NCI-H524 (cell line): ENCODE measurements around the gene CGNL1.
A peak's percentile ranks its signal among the peaks of the same experiment; 100 is the strongest.

Experiments used
- DNase-seq, 2 experiments: peaks; one replicate each; lab custom pipeline; 2025; lab: John Stamatoyannopoulos, UW

CGNL1 gene, protein sequence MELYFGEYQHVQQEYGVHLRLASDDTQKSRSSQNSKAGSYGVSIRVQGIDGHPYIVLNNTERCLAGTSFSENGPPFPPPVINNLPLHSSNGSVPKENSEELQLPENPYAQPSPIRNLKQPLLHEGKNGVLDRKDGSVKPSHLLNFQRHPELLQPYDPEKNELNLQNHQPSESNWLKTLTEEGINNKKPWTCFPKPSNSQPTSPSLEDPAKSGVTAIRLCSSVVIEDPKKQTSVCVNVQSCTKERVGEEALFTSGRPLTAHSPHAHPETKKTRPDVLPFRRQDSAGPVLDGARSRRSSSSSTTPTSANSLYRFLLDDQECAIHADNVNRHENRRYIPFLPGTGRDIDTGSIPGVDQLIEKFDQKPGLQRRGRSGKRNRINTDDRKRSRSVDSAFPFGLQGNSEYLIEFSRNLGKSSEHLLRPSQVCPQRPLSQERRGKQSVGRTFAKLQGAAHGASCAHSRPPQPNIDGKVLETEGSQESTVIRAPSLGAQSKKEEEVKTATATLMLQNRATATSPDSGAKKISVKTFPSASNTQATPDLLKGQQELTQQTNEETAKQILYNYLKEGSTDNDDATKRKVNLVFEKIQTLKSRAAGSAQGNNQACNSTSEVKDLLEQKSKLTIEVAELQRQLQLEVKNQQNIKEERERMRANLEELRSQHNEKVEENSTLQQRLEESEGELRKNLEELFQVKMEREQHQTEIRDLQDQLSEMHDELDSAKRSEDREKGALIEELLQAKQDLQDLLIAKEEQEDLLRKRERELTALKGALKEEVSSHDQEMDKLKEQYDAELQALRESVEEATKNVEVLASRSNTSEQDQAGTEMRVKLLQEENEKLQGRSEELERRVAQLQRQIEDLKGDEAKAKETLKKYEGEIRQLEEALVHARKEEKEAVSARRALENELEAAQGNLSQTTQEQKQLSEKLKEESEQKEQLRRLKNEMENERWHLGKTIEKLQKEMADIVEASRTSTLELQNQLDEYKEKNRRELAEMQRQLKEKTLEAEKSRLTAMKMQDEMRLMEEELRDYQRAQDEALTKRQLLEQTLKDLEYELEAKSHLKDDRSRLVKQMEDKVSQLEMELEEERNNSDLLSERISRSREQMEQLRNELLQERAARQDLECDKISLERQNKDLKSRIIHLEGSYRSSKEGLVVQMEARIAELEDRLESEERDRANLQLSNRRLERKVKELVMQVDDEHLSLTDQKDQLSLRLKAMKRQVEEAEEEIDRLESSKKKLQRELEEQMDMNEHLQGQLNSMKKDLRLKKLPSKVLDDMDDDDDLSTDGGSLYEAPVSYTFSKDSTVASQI

DNA sequence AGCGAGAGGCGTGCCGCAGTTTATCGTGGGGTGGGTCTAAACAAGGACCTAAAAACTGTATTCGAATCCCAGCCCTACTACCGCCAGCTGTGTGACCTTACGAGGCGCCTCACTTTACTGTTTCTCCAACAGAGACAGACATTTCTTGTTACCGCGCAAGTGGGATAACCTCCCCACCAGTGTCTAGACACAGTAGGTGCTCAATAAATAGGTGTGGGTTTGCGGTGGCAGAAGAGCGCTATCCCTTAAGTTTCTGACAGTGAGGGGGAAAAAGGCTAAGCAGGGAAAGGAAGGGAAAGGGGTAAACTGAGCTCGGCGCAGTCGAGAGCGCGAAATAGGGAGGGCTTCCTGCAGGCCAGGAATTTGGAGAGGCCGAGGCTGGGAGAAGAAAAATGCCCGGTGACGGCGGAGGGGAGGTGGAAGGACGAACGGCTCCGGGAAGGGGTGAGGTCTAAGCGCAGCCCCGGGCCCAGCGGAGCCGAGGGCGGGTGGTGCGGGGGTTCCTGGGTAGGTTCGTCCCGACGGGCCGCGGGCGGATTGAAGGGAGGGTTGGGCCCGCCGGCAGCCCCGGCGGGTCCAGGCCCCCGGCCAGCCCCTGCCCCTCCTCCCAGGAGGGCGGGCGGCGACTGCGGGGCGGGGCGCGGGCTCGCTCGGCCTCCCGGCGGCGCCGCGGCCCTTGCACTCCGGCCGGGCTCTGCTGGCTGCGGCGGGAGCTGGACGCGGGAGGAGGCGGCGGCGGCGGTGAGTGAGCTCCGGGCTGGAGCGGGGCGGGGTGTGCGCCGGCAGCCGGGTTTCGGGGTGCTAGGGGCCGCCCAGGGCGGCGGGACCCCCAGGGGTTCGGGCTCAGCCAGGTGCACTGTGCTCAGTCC lies at the start of gene CGNL1:
Gene CGNL1, plus strand, starts transcription at position 679 of the 869 bp plus-strand sequence. CDS start 61,495 bp downstream, outside the sequence.
- peak in 1 of 2 experiments; percentile 16 for DNase-seq

DNA sequence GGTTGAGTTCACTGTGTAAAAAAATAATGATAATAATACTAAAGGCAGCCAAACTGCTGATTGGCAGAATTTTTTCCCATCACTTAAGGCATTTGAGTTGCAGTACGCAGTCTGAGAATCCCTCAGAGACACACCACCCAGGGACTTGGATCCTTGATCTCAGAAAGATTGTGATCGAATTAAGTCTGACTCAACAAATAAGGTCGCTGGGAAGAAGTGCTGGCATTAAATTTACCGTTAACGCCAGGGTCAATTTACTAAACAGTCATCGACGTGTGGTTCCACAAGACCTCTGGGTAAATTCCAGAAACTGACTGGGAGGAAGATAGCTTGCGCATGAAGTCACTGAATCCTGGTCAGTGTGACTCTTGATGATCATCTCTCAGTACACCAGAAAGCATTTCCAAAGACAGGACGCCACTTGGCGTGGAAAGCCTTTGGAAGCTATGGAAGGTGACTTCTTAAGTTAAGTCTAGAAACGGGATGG lies 48.3 kb upstream of the CGNL1 start:
- DNase-seq = no peak

DNA sequence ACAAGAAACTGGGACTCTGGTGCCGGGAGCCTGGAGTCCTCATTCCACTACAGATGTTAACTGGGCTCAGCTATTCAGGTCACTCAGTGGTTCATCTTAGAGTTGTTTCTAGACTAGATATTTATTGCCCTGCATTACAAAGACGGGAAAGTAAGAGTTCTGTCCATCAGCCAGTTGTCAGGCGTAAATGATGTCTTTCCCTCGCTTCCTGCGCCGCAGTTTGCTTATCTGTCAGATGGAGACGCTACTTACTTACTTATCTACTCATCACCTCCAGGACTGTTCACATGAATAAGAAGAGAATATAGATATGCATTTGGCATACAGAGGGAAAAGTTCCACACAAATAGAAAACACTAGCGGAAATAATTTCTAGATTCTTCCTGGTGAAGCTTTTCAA lies 47.8 kb upstream of the CGNL1 start:
- DNase-seq = no peak

DNA sequence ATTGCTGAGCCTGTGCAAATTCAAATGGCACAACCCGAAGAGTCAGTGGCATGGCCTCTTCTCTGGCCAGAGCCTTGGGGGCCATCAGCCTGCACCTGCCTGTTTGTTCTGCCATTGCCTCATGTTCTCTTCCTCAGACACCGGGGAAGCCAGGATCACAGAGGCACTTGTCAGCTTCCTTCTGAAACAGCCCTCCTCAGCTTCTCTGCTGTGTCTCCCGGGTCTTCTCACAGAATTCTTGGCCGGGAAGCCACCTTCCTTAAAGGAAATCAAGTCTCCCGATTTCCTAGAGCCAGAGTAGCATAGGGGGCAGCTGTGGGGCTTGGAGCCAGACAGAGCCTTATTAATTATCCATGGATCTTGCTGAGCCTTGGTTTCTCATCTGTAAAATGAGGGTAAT lies 47.4 kb upstream of the CGNL1 start:
- DNase-seq = no peak

DNA sequence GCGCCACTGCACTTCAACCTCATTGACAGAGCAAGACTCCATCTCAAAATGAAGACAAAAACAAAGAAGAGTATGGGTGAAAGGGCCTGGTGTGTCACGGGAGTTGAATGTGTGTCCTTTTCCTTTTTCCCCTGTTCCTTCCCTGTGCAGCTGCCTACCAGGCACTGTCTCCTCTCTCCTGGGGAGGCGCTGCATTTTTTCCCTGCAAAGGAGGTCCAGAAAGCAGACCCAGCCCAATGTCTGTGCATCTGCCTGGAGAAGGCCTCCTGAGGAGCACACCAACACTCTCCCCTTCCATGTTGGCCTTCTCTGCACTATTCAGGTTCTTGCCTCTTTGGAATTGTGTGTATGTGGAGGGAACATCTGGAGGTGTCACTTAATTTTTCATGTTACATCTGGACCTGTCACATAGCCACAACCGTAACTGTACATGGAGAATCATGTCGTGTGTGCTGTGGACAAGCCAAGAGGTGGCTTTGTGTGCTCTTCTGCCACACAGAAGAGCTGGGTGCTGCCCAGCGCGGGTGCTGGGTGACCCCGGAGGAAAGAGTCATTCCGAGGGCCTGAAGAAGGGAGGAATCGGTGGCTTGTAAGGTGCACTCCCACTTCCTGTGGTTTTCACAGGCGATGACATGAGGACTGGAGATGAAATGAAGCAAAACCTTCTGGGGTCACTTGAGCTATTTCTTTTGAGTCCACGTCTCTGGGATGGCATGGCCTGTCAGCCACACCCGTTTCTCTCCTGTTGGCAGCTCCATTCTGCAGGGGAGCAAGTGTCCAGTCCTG lies 46.5 kb upstream of the CGNL1 start:
- no peak for DNase-seq

DNA sequence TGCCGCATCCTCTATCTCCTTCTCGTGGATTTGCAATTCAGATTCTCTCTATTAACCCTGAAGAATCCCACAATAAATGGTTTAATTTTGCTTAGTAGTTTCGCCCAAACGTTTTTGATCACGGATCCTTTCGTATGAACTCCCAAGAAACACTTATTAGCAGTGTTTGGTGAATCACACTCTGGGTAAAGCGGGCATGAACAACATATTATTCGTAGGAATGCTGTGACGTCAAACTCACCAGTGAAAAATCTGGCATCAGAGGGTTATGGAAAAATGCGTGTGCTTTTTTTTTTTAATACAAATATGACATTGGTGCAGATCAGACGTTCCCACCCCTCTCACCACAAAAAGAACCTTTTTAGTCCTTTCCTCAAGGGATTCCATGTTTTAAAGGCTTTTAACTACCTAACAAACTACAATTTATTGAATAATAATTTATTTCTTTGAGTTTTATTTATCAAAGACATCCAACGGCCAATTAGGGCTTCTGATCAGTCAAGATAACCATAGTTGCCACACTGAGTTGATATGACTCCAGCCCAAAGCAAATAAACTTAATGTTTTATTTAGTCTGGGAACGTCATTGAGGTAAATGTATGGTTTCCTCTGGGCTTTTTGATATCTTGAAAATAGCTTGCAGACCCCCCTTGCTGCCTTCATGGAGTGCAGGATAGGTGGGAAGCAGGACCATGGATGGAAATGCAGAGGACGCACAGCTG lies 45.5 kb upstream of the CGNL1 start:
- DNase-seq = no peak

DNA sequence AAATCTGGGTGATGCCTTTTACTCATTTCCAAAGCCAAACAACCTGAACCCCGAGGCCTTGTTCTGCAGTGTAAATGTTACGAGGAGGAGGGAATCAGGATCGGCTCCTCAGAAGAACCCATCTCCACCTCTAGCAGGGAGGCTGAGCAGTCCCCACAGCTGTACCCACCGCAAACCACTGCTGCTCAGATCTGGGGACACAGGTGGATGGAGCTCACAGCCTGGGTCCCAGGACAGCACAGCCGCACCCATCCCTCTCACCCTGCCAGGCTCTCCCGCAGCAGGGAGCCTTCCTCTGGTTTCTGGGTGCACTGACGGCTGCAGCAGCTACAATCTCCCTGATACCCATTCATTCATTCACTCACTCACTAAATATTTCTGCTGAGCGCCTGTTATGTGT lies 44.0 kb upstream of the CGNL1 start:
- no peak for DNase-seq

DNA sequence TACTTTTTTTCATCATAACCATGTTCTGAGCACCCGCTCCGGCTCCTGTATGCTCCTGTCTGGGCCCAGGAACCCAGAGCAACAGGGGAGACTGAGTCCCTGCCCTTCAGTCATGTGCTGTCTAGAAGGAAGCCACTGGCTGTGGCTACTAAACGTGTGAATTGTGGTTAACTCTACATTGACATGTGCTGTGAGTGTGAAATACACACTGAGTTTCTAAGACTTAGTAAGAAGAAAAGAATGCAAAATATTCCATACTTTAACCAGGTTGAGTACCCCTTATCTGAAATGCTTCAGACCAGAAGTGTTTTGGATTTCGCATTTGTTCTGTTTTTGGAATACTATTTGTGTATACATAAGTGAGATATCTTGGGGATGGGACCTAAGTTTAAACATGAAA lies 42.8 kb upstream of the CGNL1 start:
- DNase-seq = no peak

DNA sequence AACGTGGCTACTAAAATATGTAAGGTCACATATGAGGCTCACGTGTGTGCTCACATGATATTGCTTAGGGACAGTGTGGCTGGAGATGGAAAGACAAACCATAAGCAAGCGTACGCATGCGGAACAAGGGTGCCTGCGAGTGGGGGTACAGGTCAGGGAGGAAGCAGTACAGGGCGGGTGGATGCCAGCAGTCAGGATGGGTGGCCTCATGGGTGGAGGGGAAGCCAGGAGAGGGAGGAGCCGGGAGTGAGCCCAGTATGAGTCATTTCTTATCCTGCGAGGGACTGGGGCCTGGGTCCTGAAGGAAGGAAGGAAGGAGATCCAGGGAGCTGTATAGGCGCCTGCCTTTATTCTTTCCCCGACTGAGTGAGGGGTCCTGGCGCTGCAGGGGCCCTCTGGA lies 42.0 kb upstream of the CGNL1 start:
- DNase-seq = no peak

DNA sequence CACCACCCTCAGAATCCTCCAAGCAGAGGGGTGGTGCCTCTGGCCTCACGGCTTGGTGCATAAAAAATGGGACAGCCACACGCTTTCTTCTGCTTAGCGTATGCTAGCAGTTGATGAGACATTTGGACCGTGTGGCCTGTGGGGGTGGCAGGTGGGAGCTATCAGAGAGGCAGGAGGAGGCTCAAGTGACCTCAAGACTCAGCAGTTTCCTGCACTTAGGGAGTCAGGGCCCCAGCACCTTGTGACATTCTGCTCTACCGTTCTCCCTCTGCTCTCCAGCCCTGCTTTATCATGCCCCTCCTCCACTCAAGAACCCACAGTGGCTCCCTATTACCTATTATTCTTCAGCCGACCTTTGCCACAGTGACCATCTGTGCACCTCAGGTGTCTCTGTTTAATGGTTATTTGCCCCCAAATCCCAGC lies 41.0 kb upstream of the CGNL1 start:
- no peak for DNase-seq

DNA sequence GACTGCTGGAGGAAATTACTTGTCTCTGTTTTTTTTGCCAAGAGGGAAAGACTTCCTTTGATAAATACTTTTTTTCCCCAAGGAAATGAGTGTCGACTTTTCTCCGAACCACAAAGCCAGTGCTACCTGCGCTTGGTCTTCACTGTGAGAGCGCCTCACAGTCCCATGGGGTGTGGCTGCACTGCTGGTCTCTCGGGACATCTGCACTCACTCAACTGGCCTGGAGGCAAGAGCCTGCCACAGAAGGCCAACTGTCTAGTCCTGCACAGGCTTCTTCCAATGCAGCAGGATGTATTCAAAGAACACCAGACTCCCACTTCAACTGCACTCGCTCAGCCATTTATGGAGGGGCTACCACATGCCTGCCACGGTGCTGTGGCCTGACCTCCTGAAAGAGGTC lies 40.6 kb upstream of the CGNL1 start:
- peak in 1 of 2 experiments; percentile 42 for DNase-seq

DNA sequence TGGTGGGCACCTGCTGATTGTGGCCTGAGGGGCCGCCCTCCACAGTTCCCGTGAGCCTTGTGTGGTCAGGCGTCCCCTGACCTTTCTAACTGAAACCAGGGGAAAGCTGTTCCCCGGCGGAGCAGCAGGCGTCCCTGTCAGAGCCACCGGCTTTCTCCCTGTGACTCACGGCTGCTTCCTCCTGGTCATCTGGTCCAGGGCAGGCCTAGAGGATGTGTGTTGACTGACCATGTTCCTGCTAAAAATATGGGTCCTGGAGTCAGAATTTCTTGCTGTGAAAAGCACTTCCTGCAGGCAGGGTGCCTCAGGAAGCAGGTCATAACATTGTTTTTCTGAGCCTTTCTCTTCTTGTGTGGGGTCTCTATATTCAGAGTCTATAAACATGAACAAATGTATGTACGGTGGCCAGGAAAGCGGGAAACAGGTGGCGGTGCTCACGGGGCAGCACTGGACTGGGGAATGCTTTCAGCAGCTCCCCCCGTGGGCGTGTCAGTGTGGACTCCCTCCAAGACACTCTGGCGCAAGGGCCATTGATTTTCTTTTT lies 38.4 kb upstream of the CGNL1 start:
- DNase-seq = no peak

DNA sequence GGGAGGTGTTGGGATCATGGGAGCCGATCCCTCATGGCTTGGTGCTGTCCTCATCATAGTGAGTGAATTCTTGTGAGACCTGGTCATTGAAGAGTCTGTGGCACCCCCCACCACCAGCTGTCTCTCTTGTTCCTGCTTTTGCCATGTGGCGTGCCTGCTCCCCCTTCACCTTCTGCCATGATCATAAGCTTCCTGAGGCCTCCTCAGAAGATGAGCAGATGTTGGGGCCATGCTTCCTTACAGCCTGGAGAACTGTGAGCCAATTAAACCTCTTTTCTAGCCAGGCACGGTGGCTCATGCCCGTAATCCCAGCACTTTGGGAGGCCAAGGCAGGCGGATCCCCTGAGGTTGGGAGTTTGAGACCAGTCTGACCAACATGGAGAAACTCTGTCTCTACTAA lies 37.0 kb upstream of the CGNL1 start:
- DNase-seq = peak in 1 of 2 experiments; percentile 64

DNA sequence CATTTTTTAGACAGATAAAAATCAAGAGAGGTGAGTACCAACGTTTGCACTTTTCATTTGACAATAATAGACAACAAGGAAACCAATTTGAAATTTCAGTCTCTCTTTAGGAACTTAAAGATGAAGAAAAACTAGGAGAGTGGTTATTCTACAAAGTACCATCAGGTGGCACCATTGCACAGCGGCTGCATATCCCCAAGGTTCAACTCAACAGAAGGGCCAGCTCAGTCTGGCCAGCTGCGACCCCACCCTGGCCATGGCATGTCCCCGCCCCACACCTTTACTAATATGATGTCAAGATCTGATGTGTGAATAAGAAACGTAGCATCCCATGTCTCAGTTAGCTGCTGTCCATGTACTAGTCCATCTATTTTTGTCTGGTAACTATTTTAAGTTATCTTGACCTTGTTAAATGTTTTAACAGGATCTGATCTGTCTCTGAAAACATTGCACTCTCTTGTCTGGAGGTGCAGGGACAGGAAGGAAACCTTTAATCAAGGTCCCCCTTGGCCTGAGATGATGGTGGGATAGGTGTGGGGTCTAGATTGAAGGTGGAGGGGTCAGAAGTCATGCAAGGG lies 35.5 kb upstream of the CGNL1 start:
- peak; percentile 23 to 76 for DNase-seq

DNA sequence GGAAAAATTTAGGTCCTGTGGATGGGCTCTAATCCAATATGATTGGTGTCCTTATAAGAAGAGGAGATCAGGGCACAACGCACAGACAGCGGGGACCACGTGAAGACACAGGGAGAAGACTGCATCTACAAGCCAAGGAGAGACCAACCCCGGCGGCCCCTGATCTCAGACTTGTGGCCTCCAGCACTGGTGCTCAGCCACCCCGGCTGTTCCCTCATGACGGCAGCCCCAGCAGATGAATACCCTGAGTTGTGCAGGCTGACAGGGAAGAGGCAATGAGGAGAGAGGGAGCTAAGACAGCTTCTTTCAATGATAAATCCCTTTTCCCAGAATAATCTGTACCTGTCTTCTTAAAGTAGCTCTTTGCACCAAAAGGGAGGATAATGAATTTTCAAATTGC lies 33.3 kb upstream of the CGNL1 start:
- no peak for DNase-seq

DNA sequence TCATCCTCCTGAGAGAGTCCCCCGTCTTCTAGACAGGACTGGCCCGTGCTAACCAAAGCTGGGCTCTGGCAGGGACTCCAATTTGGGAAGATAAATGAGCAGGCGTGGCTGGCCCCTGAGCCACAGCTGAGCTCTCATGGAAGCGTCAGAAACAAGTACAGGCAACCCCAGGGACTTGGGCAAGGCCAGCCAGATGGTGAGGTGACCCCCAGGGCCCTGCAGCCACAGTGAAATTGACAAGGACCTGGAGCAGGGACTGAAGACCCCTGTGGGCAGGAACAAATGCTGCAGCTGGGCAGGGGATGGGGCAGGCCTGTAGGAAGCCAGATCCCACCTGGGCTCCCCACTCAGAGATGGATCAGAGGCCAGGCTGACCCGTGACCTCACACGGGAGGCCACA lies 32.8 kb upstream of the CGNL1 start:
- no peak for DNase-seq

DNA sequence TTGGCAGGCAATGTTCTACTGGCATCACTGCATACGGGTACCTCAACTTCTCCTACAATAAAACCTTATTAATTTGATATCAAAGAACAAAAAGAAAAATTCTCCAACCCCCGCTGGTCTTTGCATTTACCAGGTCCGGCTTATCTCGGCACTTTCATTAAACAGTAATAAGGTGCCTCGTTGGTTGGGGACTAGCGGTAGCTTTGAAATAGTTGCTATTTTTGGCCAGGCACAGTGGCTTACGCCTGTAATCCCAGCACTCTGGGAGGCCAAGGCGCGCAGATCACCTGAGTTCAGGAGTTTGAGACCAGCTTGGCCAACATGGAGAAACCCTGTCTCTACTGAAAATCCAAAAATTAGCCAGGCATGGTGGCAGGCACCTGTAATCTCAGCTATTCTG lies 32.0 kb upstream of the CGNL1 start:
- DNase-seq = no peak

DNA sequence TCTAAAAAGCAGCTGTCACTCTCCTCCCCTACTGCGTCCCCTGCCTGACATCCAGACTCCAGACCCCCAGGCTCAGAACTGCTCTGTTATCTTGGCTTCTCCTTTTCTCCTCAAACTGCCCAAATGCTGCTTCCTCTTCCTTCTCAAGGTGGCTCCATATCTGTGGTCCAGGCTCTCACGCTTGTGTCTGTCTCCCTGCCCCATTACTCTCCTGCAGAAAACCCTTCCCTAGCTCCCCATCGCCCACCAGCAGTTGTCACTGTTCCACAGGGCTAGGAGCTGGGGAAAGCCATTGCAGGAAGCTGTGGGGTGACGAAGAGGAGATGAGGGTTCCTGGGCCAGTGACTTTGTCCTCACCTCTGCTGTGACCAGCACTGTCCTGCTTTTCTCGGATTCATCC lies 30.7 kb upstream of the CGNL1 start:
- peak; percentile 21 to 64 for DNase-seq

DNA sequence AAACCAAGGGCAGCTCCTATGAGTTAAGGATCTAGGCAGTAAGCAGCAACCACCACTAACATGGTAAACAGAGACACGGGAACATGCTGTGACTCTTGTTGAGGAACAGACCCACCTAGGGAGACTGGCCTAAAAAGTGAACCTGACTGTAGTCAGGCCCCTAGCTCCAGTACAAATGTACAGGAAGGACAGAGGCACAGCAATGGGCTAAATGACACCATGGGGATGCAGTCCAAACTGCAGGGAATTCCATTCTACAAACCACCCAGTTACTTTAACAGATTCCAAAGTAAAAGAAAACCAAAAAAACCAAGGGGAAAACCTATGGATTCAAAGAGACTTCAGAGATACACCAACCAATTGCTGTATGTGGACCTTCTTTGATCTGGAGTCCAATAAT lies 28.2 kb upstream of the CGNL1 start:
- no peak for DNase-seq
